H9 (cell line): ENCODE data around the gene PARD3. TPM values are rescaled to one million over a fixed set of nuclear protein-coding genes. Genes with fewer than 3 reads are reported as not detected.

ENCODE experiments used
- DNase-seq: peaks from one replicate; pipeline ENCODE4 v3.0.0-alpha.2; 2017
- H2AFZ ChIP-seq: one replicate; pipeline ENCODE4 v1.6.1; 2013; ENCODE audit warnings: mild to moderate bottlenecking, low read length, control low read depth, moderate library complexity
- H2AK5ac ChIP-seq: 2 replicates; pipeline ENCODE4 v1.6.1; 2013; ENCODE audit warnings: low read length, control low read depth, mixed read lengths; ENCODE audit not compliant: insufficient read length
- H2BK120ac ChIP-seq: one replicate; pipeline ENCODE4 v1.6.1; 2013; ENCODE audit warnings: low read depth, mild to moderate bottlenecking, low read length, control low read depth, inconsistent platforms; ENCODE audit not compliant: poor library complexity, severe bottlenecking
- H2BK12ac ChIP-seq: 2 replicates; pipeline ENCODE4 v1.6.1; 2013; ENCODE audit warnings: low read length, control low read depth, mixed read lengths, low read depth; ENCODE audit not compliant: insufficient read length
- H2BK15ac ChIP-seq: 2 replicates; pipeline ENCODE4 v1.6.1; 2013; ENCODE audit warnings: low read depth, low read length, control low read depth
- H2BK20ac ChIP-seq: one replicate; pipeline ENCODE4 v1.6.1; 2013; ENCODE audit warnings: low read depth, mild to moderate bottlenecking, low read length, control low read depth, inconsistent platforms; ENCODE audit not compliant: poor library complexity, severe bottlenecking
- H2BK5ac ChIP-seq: 2 replicates; pipeline ENCODE4 v1.6.1; 2013; ENCODE audit warnings: low read length, control low read depth, mixed read lengths; ENCODE audit not compliant: insufficient read length
- H3K14ac ChIP-seq: 2 replicates; pipeline ENCODE4 v1.6.1; 2013; ENCODE audit warnings: low read length, control low read depth; ENCODE audit not compliant: insufficient read depth
- H3K18ac ChIP-seq: 2 replicates; pipeline ENCODE4 v1.6.1; 2013; ENCODE audit warnings: low read depth, mild to moderate bottlenecking, mixed read lengths, low read length, control low read depth; ENCODE audit not compliant: insufficient read length
- H3K23ac ChIP-seq: 2 replicates; pipeline ENCODE4 v1.6.1; 2013; ENCODE audit warnings: low read length, control low read depth, mixed read lengths, low read depth; ENCODE audit not compliant: insufficient read length
- H3K23me2 ChIP-seq: 2 replicates; pipeline ENCODE4 v1.6.1; 2013; ENCODE audit warnings: low read depth, mild to moderate bottlenecking, mixed read lengths, low read length, control low read depth; ENCODE audit not compliant: insufficient read length, poor library complexity, severe bottlenecking
- H3K27ac ChIP-seq: 2 replicates; pipeline ENCODE4 v1.5.1; 2013; ENCODE audit warnings: low read length, control low read depth, mixed read lengths, low read depth; ENCODE audit not compliant: insufficient read length
- H3K27me3 ChIP-seq: 2 replicates; pipeline ENCODE4 v1.6.1; 2013; ENCODE audit warnings: low read length, control low read depth, inconsistent platforms; ENCODE audit not compliant: insufficient read depth
- H3K4ac ChIP-seq: 2 replicates; pipeline ENCODE4 v1.6.1; 2013; ENCODE audit warnings: low read depth, mild to moderate bottlenecking, control low read depth, inconsistent platforms, low read length, moderate library complexity
- H3K4me1 ChIP-seq: 2 replicates; pipeline ENCODE4 v1.6.1; 2013; ENCODE audit warnings: low read length, control low read depth, inconsistent platforms; ENCODE audit not compliant: insufficient read depth
- H3K4me2 ChIP-seq: 2 replicates; pipeline ENCODE4 v1.6.1; 2013; ENCODE audit warnings: low read length, control low read depth, mixed read lengths; ENCODE audit not compliant: insufficient read length, insufficient read depth
- H3K56ac ChIP-seq: 2 replicates; pipeline ENCODE4 v1.6.1; 2013; ENCODE audit warnings: low read depth, mild to moderate bottlenecking, mixed read lengths, low read length, control low read depth; ENCODE audit not compliant: insufficient read length
- H3K79me1 ChIP-seq: 2 replicates; pipeline ENCODE4 v1.6.1; 2013; ENCODE audit warnings: low read depth, mild to moderate bottlenecking, moderate library complexity, low read length, control low read depth, inconsistent platforms; ENCODE audit not compliant: insufficient read depth, poor library complexity, severe bottlenecking
- H3K79me2 ChIP-seq: 2 replicates; pipeline ENCODE4 v1.6.1; 2013; ENCODE audit warnings: low read length, control low read depth, inconsistent platforms; ENCODE audit not compliant: insufficient read depth
- H3K9ac ChIP-seq: 2 replicates; pipeline ENCODE4 v1.6.1; 2013; ENCODE audit warnings: low read length, control low read depth, mixed read lengths; ENCODE audit not compliant: insufficient read length; ENCODE audit errors: extremely low read depth
- H3K9me3 ChIP-seq: one replicate; pipeline ENCODE4 v1.6.1; 2013; ENCODE audit warnings: low read depth, low read length, inconsistent platforms; ENCODE audit not compliant: control insufficient read depth
- H3T11ph ChIP-seq: one replicate; pipeline ENCODE4 v1.6.1; 2013; ENCODE audit warnings: mild to moderate bottlenecking, low read length, control low read depth, inconsistent platforms
- H4K20me1 ChIP-seq: one replicate; pipeline ENCODE4 v1.6.1; 2013; ENCODE audit not compliant: control insufficient read depth, insufficient read length, insufficient read depth
- H4K5ac ChIP-seq: 2 replicates; pipeline ENCODE4 v1.6.1; 2013; ENCODE audit warnings: low read depth, mild to moderate bottlenecking, mixed read lengths, low read length, control low read depth; ENCODE audit not compliant: insufficient read length
- H4K8ac ChIP-seq: replicated peaks from 2 replicates; pipeline ENCODE4 v1.6.1; 2013; ENCODE audit warnings: low read length, control low read depth, mixed read lengths, low read depth; ENCODE audit not compliant: insufficient read length
- H4K91ac ChIP-seq: 2 replicates; pipeline ENCODE4 v1.6.1; 2013; ENCODE audit warnings: low read depth, mild to moderate bottlenecking, moderate library complexity, mixed read lengths, low read length, control low read depth; ENCODE audit not compliant: insufficient read length
- H3K27ac Mint-ChIP-seq, 3 experiments: 2 replicates in 2 of 3; 3 replicates in 1 of 3; pipeline ENCODE4 v1.8.0; 2020 to 2021; ENCODE audit warnings: mixed read lengths in 3 of 3, mild to moderate bottlenecking in 1 of 3, moderate library complexity in 1 of 3
- H3K27me3 Mint-ChIP-seq: 2 replicates; pipeline ENCODE4 v1.8.0; 2021; ENCODE audit warnings: low read depth, mild to moderate bottlenecking, moderate library complexity, mixed read lengths
- H3K36me3 Mint-ChIP-seq, 3 experiments: 2 replicates in 2 of 3; 3 replicates in 1 of 3; pipeline ENCODE4 v1.8.0; 2020 to 2021; ENCODE audit warnings: low read depth in 3 of 3, mixed read lengths in 3 of 3; ENCODE audit not compliant: insufficient read depth in 1 of 3
- H3K4me1 Mint-ChIP-seq, 2 experiments: 2 replicates each; pipeline ENCODE4 v1.8.0; 2020; ENCODE audit warnings: mixed read lengths in 2 of 2
- H3K4me3 Mint-ChIP-seq, 2 experiments: 2 replicates in 1 of 2; 3 replicates in 1 of 2; pipeline ENCODE4 v1.8.0; 2020 to 2021; ENCODE audit warnings: mild to moderate bottlenecking in 2 of 2, mixed read lengths in 2 of 2, moderate library complexity in 1 of 2
- H3K9me3 Mint-ChIP-seq, 2 experiments: 2 replicates in 1 of 2; 3 replicates in 1 of 2; pipeline ENCODE4 v1.8.0; 2020; ENCODE audit warnings: mild to moderate bottlenecking in 2 of 2, mixed read lengths in 2 of 2, moderate library complexity in 1 of 2
- CTCF ChIP-seq: fragments of 200-600 bp; sonication (generic); conservative IDR thresholded peaks from 3 replicates; pipeline ENCODE4 v1.8.0; 2021; ENCODE audit warnings: antibody characterized with exemption, mild to moderate bottlenecking
- WGBS: extraction: QIAGEN DNeasy Blood & Tissue Kit; methylation state at CpG from one replicate; pipeline ENCODE4 v1.1.7; 2013; ENCODE audit warnings: missing lambda C conversion rate, low lambda C conversion rate, mixed read lengths; ENCODE audit not compliant: insufficient read length; ENCODE audit errors: extremely low coverage; 5-methylcytosine and 5-hydroxymethylcytosine counted together
- total RNA-seq: library from RNA; stranded (reverse); gene quantifications from 2 replicates; pipeline ENCODE4 v1.2.1, GENCODE V29; 2021

The PARD3 gene
- total RNA-seq, 1 experiment from 2014 or later: 44.7 TPM

- H3K4ac ChIP-seq: no peak overlapping the region
- no peak overlapping the region for H3K4me3 Mint-ChIP-seq
- no peak overlapping the region for H3K14ac ChIP-seq
- H2BK5ac ChIP-seq: no peak overlapping the region
- no peak overlapping the region for H3K27ac Mint-ChIP-seq
- DNase-seq: no peak
- H2BK12ac ChIP-seq: no peak overlapping the region
- H3K9me3 Mint-ChIP-seq: no peaks in the 10 kb centered on the region
- no peaks in the 10 kb centered on the region for H3K79me1 ChIP-seq
- peaks cover 10% of the 10 kb centered on the region; the same call in 1 of the 2 replicates for H3K4me1 ChIP-seq
- no peak overlapping the region for H2AFZ ChIP-seq
- no peaks in the 10 kb centered on the region for H3K27me3 Mint-ChIP-seq
- no peaks in the 10 kb centered on the region for H3K79me2 ChIP-seq
- H4K91ac ChIP-seq: no peak overlapping the region
- no peaks in the 10 kb centered on the region for H4K20me1 ChIP-seq
- no peak overlapping the region for H3T11ph ChIP-seq
- H2AK5ac ChIP-seq: no peak overlapping the region
- no peak for TF ChIP-seq CTCF
- no peak overlapping the region for H4K5ac ChIP-seq
- H2BK15ac ChIP-seq: no peak overlapping the region
- H3K9ac ChIP-seq: no peak overlapping the region
- no peak overlapping the region for H3K18ac ChIP-seq
- peaks cover 15 to 22% of the 10 kb centered on the region in 2 experiments for H3K4me1 Mint-ChIP-seq
- H2BK120ac ChIP-seq: no peak overlapping the region
- no peaks in the 10 kb centered on the region for H3K9me3 ChIP-seq
- no peak overlapping the region for H2BK20ac ChIP-seq
- H4K8ac ChIP-seq: no peak overlapping the region
- H3K23me2 ChIP-seq: no peaks in the 10 kb centered on the region
- no peak overlapping the region for H3K27ac ChIP-seq
- H3K4me2 ChIP-seq: no peak overlapping the region
- H3K23ac ChIP-seq: no peak overlapping the region
- WGBS: no CpG with 5 or more reads among the region's 16 CpGs
- no peak overlapping the region for H3K56ac ChIP-seq
- H3K36me3 Mint-ChIP-seq: no peaks in the 10 kb centered on the region
- H3K27me3 ChIP-seq: no peaks in the 10 kb centered on the region
Measured at GRCh38 chr10:34298346-34298818, 516.7 kb downstream of the PARD3 start.
